ENCODE measurements around the gene CFL1. TPM values are rescaled to one million over a fixed set of nuclear protein-coding genes. Genes with fewer than 3 reads are reported as not detected.

The CFL1 gene
- total RNA-seq, 1 experiment from 2014 or later, result 955 TPM

DNA sequence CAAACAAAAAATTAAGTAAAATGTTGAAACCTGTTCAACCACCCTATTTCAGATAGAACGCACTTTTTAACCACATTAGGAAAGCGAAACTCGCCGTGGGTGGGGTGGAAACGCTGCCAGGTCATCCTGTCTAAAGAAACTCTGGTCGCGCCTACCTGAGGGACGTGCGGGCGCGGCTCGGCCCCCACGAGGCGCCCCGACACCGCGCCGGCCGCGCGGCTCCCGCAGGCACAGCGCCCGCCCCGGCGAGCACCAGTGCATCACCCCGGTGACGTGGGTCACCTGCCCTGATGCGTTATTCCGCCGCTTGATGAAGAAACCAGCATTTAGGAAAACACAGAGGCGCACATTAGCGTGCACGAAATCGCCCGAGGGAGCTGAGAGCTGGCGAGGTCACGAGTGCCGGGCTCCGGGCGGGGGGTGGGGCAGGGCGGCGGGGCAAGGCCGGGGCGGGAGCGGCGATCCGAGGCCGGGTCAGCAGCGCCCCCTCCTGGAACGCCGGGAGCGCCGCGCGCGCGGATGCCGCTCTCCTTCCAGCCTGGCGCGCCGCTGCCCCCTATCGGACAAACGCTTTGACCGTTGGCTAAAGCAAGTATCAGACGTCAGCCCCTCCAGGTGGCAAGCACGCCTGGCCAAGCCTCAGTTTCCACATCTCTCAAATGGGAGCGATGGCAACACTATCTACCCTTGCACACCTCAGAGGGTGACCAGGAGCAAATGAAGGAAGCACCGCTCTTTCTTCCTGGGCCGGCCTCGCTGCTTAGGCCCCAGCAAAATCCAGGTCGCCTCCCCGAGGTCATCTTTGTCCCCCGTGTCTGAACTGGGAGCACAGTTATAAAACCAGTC is 39.9 kb downstream of the CFL1 start:
- Mint-ChIP-seq H3K9me3 (ENCODE audit: low read depth, unreplicated experiment) (no peaks in the 10 kb centered on the region), H3K4me1 (ENCODE audit: low read depth, unreplicated experiment) (no peaks in the 10 kb centered on the region), H3K36me3 (ENCODE audit: insufficient read depth, unreplicated experiment) (peaks cover 19% of the 10 kb centered on the region), H3K4me3 (ENCODE audit: low read depth, unreplicated experiment) (peak overlapping the region; percentile 66), H3K27me3 (ENCODE audit: unreplicated experiment) (no peaks in the 10 kb centered on the region), H3K27ac (ENCODE audit: unreplicated experiment) (no peak overlapping the region)
- intact Hi-C loops (cut with micrococcal nuclease; ENCODE audit: unreplicated experiment), result loop anchor here (2.0 to 5.0 kb wide), 3 partner anchors 46 to 107 kb away; no protein-coding TSS in a partner anchor
- TF ChIP-seq, protein P1, sequence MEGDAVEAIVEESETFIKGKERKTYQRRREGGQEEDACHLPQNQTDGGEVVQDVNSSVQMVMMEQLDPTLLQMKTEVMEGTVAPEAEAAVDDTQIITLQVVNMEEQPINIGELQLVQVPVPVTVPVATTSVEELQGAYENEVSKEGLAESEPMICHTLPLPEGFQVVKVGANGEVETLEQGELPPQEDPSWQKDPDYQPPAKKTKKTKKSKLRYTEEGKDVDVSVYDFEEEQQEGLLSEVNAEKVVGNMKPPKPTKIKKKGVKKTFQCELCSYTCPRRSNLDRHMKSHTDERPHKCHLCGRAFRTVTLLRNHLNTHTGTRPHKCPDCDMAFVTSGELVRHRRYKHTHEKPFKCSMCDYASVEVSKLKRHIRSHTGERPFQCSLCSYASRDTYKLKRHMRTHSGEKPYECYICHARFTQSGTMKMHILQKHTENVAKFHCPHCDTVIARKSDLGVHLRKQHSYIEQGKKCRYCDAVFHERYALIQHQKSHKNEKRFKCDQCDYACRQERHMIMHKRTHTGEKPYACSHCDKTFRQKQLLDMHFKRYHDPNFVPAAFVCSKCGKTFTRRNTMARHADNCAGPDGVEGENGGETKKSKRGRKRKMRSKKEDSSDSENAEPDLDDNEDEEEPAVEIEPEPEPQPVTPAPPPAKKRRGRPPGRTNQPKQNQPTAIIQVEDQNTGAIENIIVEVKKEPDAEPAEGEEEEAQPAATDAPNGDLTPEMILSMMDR (IDR thresholded peaks at IDR 0.05; ENCODE audit: unreplicated experiment), result peak; percentile 100
- peak; percentile 97 for DNase-seq
- CTCF ChIA-PET, result interaction anchor here (0.6 to 3.9 kb wide), 6 partner anchors 13 to 197 kb away, joined by 3 to 39 read pairs (median 6); partner anchors contain the start of genes AP5B1 and KAT5
- no TSS peak for BruUV-seq (replicated peaks)

DNA sequence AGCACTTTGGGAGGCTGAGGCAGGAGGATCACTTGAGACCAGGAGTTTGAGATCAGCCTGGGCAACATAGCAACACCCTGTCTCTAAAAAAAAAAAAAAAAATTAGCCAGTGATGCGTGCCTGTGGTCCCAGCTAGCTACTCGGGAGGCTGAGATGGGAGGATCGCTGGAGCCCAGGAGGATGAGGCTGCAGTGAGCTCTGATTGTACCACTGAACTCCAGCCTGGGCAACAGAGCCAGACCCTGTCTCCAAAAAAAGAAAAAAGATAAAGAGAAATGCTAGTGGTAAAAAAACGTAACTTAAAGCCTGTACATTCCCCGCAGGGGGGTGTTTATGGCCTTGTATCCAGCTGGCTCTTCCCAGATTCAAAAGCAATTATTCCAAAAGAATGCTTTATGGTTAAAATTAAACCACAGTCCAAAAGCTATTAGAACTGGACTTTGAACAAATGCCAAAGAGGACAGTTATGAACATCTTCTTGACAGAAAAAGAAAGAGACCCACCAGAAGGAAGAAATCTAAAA is 40.6 kb downstream of the CFL1 start:
- Mint-ChIP-seq H3K4me3 (ENCODE audit: low read depth, unreplicated experiment) (peak overlapping the region; percentile 66), H3K27ac (ENCODE audit: unreplicated experiment) (peak overlapping the region; percentile 57), H3K4me1 (ENCODE audit: low read depth, unreplicated experiment) (no peaks in the 10 kb centered on the region), H3K9me3 (ENCODE audit: low read depth, unreplicated experiment) (no peaks in the 10 kb centered on the region), H3K27me3 (ENCODE audit: unreplicated experiment) (peaks cover under 1% of the 10 kb centered on the region), H3K36me3 (ENCODE audit: insufficient read depth, unreplicated experiment) (peaks cover 20% of the 10 kb centered on the region)
- no peak for DNase-seq
- CTCF ChIA-PET, result interaction anchor here (0.6 to 3.9 kb wide), 8 partner anchors 10 to 198 kb away, joined by 3 to 39 read pairs (median 4); partner anchors contain the start of genes AP5B1 and KAT5
- TSS peak; percentile 60 for BruUV-seq (replicated peaks)
- TF ChIP-seq, protein P1 (IDR thresholded peaks at IDR 0.05; ENCODE audit: unreplicated experiment), result no peak
- intact Hi-C loops (cut with micrococcal nuclease; ENCODE audit: unreplicated experiment), result loop anchor here (5.0 kb wide), 1 partner anchor 45 kb away; no protein-coding TSS in a partner anchor

DNA sequence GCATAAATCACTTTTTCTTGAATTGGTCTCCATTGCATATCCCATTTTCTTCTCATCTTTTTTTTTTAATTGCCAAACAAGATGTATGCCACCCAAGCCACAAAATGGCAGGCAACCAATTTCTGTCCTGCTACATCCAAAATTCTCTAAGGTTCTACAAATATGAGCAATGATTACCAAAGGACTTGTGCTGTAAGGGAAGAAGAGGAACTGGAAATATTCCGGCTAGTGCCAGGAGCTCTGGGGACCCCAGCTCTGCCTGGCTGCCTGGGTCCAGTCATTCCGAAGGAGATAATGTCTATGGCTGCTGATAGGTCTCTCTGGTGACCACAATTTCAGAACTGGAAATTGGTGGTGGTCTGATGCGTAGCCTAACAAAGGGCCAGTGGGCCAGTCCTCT is 41.3 kb downstream of the CFL1 start:
- Mint-ChIP-seq H3K9me3 (ENCODE audit: low read depth, unreplicated experiment) (no peaks in the 10 kb centered on the region), H3K4me1 (ENCODE audit: low read depth, unreplicated experiment) (no peaks in the 10 kb centered on the region), H3K4me3 (ENCODE audit: low read depth, unreplicated experiment) (no peak overlapping the region), H3K27ac (ENCODE audit: unreplicated experiment) (no peak overlapping the region), H3K27me3 (ENCODE audit: unreplicated experiment) (peaks cover 7% of the 10 kb centered on the region), H3K36me3 (ENCODE audit: insufficient read depth, unreplicated experiment) (peaks cover 23% of the 10 kb centered on the region)
- no TSS peak for BruUV-seq (replicated peaks)
- intact Hi-C loops (cut with micrococcal nuclease; ENCODE audit: unreplicated experiment), result loop anchor here (5.0 kb wide), 1 partner anchor 44 kb away; no protein-coding TSS in a partner anchor
- DNase-seq, result no peak
- TF ChIP-seq, protein P1 (IDR thresholded peaks at IDR 0.05; ENCODE audit: unreplicated experiment), result no peak
- CTCF ChIA-PET, result interaction anchor here (0.6 to 3.9 kb wide), 5 partner anchors 9 to 111 kb away, joined by 3 to 39 read pairs (median 4); partner anchors contain the start of genes AP5B1 and KAT5

DNA sequence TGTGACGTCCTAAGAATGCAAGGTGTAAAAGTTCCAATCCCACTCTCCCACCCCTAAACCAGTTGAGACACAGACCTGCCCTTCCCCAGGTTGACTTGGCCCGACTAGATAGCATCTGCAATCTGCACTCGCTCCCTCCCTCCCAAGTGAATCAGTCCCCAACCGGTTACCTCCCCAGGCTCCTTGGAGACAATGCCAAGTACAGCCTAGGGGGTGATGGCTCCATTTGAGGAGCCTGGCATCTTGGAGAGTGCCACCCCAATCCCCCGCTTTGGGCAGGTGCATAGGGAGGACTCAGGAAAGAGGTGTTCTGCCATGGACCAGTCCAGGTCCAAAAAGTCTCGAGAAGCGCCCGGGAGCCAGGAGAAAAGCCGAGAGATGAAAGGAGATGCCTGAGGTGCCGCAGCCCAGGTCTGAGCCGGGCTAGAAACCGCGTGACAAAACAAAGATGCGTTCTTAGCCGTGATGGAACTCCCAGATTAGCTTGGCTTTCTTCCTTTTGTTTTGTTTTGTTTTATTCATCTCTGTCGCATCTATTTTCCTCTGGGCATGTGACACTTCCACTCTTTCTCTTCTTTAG is 42.9 kb downstream of the CFL1 start:
- Mint-ChIP-seq H3K9me3 (ENCODE audit: low read depth, unreplicated experiment) (no peaks in the 10 kb centered on the region), H3K27me3 (ENCODE audit: unreplicated experiment) (peaks cover 23% of the 10 kb centered on the region), H3K27ac (ENCODE audit: unreplicated experiment) (no peak overlapping the region), H3K4me1 (ENCODE audit: low read depth, unreplicated experiment) (no peaks in the 10 kb centered on the region), H3K36me3 (ENCODE audit: insufficient read depth, unreplicated experiment) (peaks cover 32% of the 10 kb centered on the region), H3K4me3 (ENCODE audit: low read depth, unreplicated experiment) (no peak overlapping the region)
- no TSS peak for BruUV-seq (replicated peaks)
- intact Hi-C loops (cut with micrococcal nuclease; ENCODE audit: unreplicated experiment), result loop anchor here (5.0 kb wide), 1 partner anchor 43 kb away; no protein-coding TSS in a partner anchor
- no peak for DNase-seq
- CTCF ChIA-PET, result no interaction called here
- TF ChIP-seq, protein P1 (IDR thresholded peaks at IDR 0.05; ENCODE audit: unreplicated experiment), result no peak
